HEK293T (cell line): Measurements from ENCODE around the gene EBLN2.

Source experiments
- CTCF ChIA-PET: fragments of 350-600 bp; formaldehyde crosslinking; extraction: SDS; loops from one replicate; lab custom pipeline; 2021; ENCODE audit warnings: antibody characterized with exemption, inconsistent platforms; lab: Yijun Ruan, JAX
- POLR2A ChIA-PET: fragments of 350-600 bp; formaldehyde crosslinking; extraction: SDS; loops from one replicate; lab custom pipeline; 2020; ENCODE audit warnings: antibody characterized with exemption, inconsistent platforms; lab: Yijun Ruan, JAX
- DNase-seq: peaks from one replicate; pipeline ENCODE4 v3.0.0; 2012; ENCODE audit warnings: mixed read lengths; ENCODE audit errors: extremely low spot score
- ARNT ChIP-seq: fragments of 450-650 bp; IDR thresholded peaks from 2 replicates; pipeline ENCODE4 v1.6.1; 2017; ENCODE audit warnings: mild to moderate bottlenecking
- BHLHE40 ChIP-seq: fragments of 450-650 bp; IDR thresholded peaks from 2 replicates; pipeline ENCODE4 v1.6.1; 2016; ENCODE audit warnings: mild to moderate bottlenecking, moderate library complexity, borderline replicate concordance
- CTBP1 ChIP-seq: fragments of 450-650 bp; IDR thresholded peaks from 2 replicates; pipeline ENCODE4 v1.6.1; 2016; ENCODE audit warnings: borderline replicate concordance
- ELF4 ChIP-seq: fragments of 450-650 bp; IDR thresholded peaks from 2 replicates; pipeline ENCODE4 v1.6.1; 2017; ENCODE audit warnings: antibody characterized with exemption
- FOXA1 ChIP-seq: fragments of 450-650 bp; IDR thresholded peaks from 2 replicates; pipeline ENCODE4 v1.6.1; 2016; ENCODE audit warnings: mild to moderate bottlenecking
- FOXK2 ChIP-seq: fragments of 450-650 bp; IDR thresholded peaks from 2 replicates; pipeline ENCODE4 v1.6.1; 2016; ENCODE audit warnings: mild to moderate bottlenecking
- FOXM1 ChIP-seq: fragments of 450-650 bp; IDR thresholded peaks from 2 replicates; pipeline ENCODE4 v1.6.1; 2017; ENCODE audit warnings: mild to moderate bottlenecking, borderline replicate concordance
- HDGF ChIP-seq: fragments of 450-650 bp; IDR thresholded peaks from 2 replicates; pipeline ENCODE4 v1.6.1; 2017; ENCODE audit warnings: antibody characterized with exemption, borderline replicate concordance
- L3MBTL2 ChIP-seq: fragments of 450-650 bp; conservative IDR thresholded peaks from 2 replicates; pipeline ENCODE4 v1.6.1; 2016; ENCODE audit warnings: mild to moderate bottlenecking
- LEF1 ChIP-seq: fragments of 450-650 bp; IDR thresholded peaks from 2 replicates; pipeline ENCODE4 v1.6.1; 2017; ENCODE audit warnings: mild to moderate bottlenecking, borderline replicate concordance
- NFRKB ChIP-seq: fragments of 450-650 bp; IDR thresholded peaks from 2 replicates; pipeline ENCODE4 v1.6.1; 2016; ENCODE audit warnings: mild to moderate bottlenecking, moderate library complexity
- PKNOX1 ChIP-seq: fragments of 450-650 bp; IDR thresholded peaks from 2 replicates; pipeline ENCODE4 v1.6.1; 2016
- SP1 ChIP-seq: fragments of 450-650 bp; IDR thresholded peaks from 2 replicates; pipeline ENCODE4 v1.6.1; 2017
- SUZ12 ChIP-seq: fragments of 450-650 bp; IDR thresholded peaks from 2 replicates; pipeline ENCODE4 v1.6.1; 2016; ENCODE audit warnings: mild to moderate bottlenecking
- TARDBP ChIP-seq: fragments of 450-650 bp; IDR thresholded peaks from 2 replicates; pipeline ENCODE4 v1.6.1; 2016
- ZNF384 ChIP-seq: fragments of 450-650 bp; IDR thresholded peaks from 2 replicates; pipeline ENCODE4 v1.6.1; 2016

EBLN2 gene

GRCh38 chr3:73080216-73080966 lies 18.9 kb downstream of the EBLN2 start:
- TF ChIP-seq LEF1 (no peak), ZNF384 (no peak), NFRKB (no peak), HDGF (no peak), SUZ12 (no peak), PKNOX1 (no peak), FOXM1 (no peak), ELF4 (no peak), FOXK2 (no peak), L3MBTL2 (no peak), SP1 (no peak), ARNT (no peak), TARDBP (no peak), BHLHE40 (no peak), FOXA1 (no peak)
- ChIA-PET POLR2A (no interaction called here), CTCF (no interaction called here)
- no peak for DNase-seq

GRCh38 chr3:73081140-73081539 lies 19.7 kb downstream of the EBLN2 start:
- TF ChIP-seq BHLHE40, result no peak
- TF ChIP-seq FOXA1, result no peak
- no peak for TF ChIP-seq HDGF
- TF ChIP-seq FOXM1, result no peak
- TF ChIP-seq TARDBP, result no peak
- no peak for TF ChIP-seq ZNF384
- TF ChIP-seq SUZ12, result no peak
- TF ChIP-seq ARNT, result no peak
- no peak for TF ChIP-seq L3MBTL2
- no peak for TF ChIP-seq FOXK2
- TF ChIP-seq ELF4, result no peak
- ChIA-PET POLR2A (no interaction called here), CTCF (no interaction called here)
- DNase-seq, result no peak

GRCh38 chr3:73084170-73084569 lies 22.7 kb downstream of the EBLN2 start:
- DNase-seq, result no peak
- TF ChIP-seq ELF4, result no peak
- no peak for TF ChIP-seq TARDBP
- TF ChIP-seq ARNT, result no peak
- TF ChIP-seq FOXA1, result no peak
- TF ChIP-seq HDGF, result no peak
- no peak for TF ChIP-seq SUZ12
- no peak for TF ChIP-seq CTBP1
- TF ChIP-seq PKNOX1, result no peak
- no peak for TF ChIP-seq L3MBTL2
- TF ChIP-seq BHLHE40, result no peak
- TF ChIP-seq SP1, result no peak
- TF ChIP-seq FOXM1, result no peak
- TF ChIP-seq LEF1, result no peak
- TF ChIP-seq FOXK2, result no peak
- no peak for TF ChIP-seq ZNF384
- TF ChIP-seq NFRKB, result no peak
- ChIA-PET POLR2A (no interaction called here), CTCF (no interaction called here)

- peak; percentile 51 for DNase-seq
These were observed 24.6 kb downstream of the EBLN2 start for GRCh38 chr3:73086071-73086494.

GRCh38 chr3:73094129-73094528 lies 32.7 kb downstream of the EBLN2 start:
- TF ChIP-seq LEF1 (no peak), SP1 (no peak), CTBP1 (no peak), SUZ12 (no peak)
- CTCF ChIA-PET, result no interaction called here
- POLR2A ChIA-PET, result no interaction called here
- peak; percentile 27 for DNase-seq

More at GRCh38 chr3:73086071-73086494, 24.6 kb downstream of the EBLN2 start:
- ChIA-PET POLR2A (no interaction called here), CTCF (interaction anchor here (0.7 kb wide), 3 partner anchors 9 to 267 kb away, joined by 3 read pairs; no protein-coding TSS in a partner anchor)
- no peak for TF ChIP-seq FOXK2
- TF ChIP-seq ZNF384, result peak; percentile 84

GRCh38 chr3:73094951-73095350 lies 33.5 kb downstream of the EBLN2 start:
- no peak for DNase-seq
- ChIA-PET CTCF (interaction anchor here (0.6 to 1.7 kb wide), 4 partner anchors 9 to 553 kb away, joined by 3 to 6 read pairs (median 4); no protein-coding TSS in a partner anchor), POLR2A (no interaction called here)
- TF ChIP-seq ZNF384 (no peak), ARNT (no peak), SP1 (no peak), FOXA1 (no peak), CTBP1 (no peak), L3MBTL2 (no peak), ELF4 (no peak), TARDBP (no peak), FOXM1 (no peak), PKNOX1 (no peak), FOXK2 (no peak), HDGF (no peak)
